ENCODE measurements around the gene POU2F3.
A peak's percentile ranks its signal among the peaks of the same experiment; 100 is the strongest.

Gene POU2F3

GRCh38 chr11:120350637-120351036 lies 110.7 kb downstream of the POU2F3 start:
- DNase-seq, result no peak

- peak; percentile 34 for DNase-seq
These were observed 112.5 kb downstream of the POU2F3 start for GRCh38 chr11:120352405-120352804.

GRCh38 chr11:120354068-120354467 lies 114.1 kb downstream of the POU2F3 start:
- no peak for DNase-seq

- no peak for DNase-seq
These were observed 114.8 kb downstream of the POU2F3 start for GRCh38 chr11:120354779-120355178.

GRCh38 chr11:120357620-120358019 lies 117.7 kb downstream of the POU2F3 start:
- no peak for DNase-seq

GRCh38 chr11:120358729-120359128 lies 118.8 kb downstream of the POU2F3 start:
- DNase-seq, result no peak

- DNase-seq, result no peak
These were observed 123.5 kb downstream of the POU2F3 start for GRCh38 chr11:120363436-120363835.

- peak; percentile 29 for DNase-seq
These were observed 125.6 kb downstream of the POU2F3 start for GRCh38 chr11:120365512-120365911.
